ENCODE results near the gene SPEN. TPM values are rescaled to one million over a fixed set of nuclear protein-coding genes. Genes with fewer than 3 reads are reported as not detected.

Gene SPEN
- total and polyA plus RNA-seq, 10 of the 15 experiments (the other 5 are each of a cell fraction or from before 2014, with no cell fraction given): 5.2 to 58.7 (median 20.1) TPM

- no peak for TF ChIP-seq TBL1XR1 (IDR thresholded peaks at IDR 0.05; ENCODE audit: low read depth, low read length)
- peak; percentile 67 for TF ChIP-seq NBN (IDR thresholded peaks at IDR 0.05)
- TF ChIP-seq TCF12 (IDR thresholded peaks at IDR 0.05; ENCODE audit: low read depth, low read length): peak; percentile 34; the same call in 1 of the 2 replicates
- 0 out of 3 replicates have a peak, but pooled peaks have one; percentile 17 for TF ChIP-seq POU2F2 (IDR thresholded peaks at IDR 0.05; ENCODE audit: borderline replicate concordance, low read depth, low read length)
These were observed at the start of gene SPEN (continued) for GRCh38 chr1:15847100-15847892.

- intact Hi-C loops (cut with micrococcal nuclease; ENCODE audit: unreplicated experiment) (no loop called here), in situ Hi-C loops (cut with MboI) (loop anchor here (5.0 kb wide), 1 partner anchor 52 kb away; no protein-coding TSS in a partner anchor)
- FAIRE-seq: no peak
- no peak overlapping the region for H3K9ac ChIP-seq (ENCODE audit: control insufficient read depth, insufficient read depth, low read length)
- ChIA-PET SMC1A (ENCODE audit: uncharacterized antibody, unreplicated experiment) (interaction anchor here (0.6 to 2.0 kb wide), 4 partner anchors 16 to 259 kb away, joined by 3 to 10 read pairs (median 4); no protein-coding TSS in a partner anchor), POLR2A (interaction anchor here (0.6 kb wide), 1 partner anchor 226 kb away, joined by 5 read pairs; no protein-coding TSS in a partner anchor), CTCF (interaction anchor here (0.6 to 1.7 kb wide), 3 partner anchors 10 to 211 kb away, joined by 3 to 5 read pairs (median 4); no protein-coding TSS in a partner anchor), RAD21 (ENCODE audit: unreplicated experiment) (interaction anchor here (0.8 to 1.5 kb wide), 3 partner anchors 9 to 208 kb away, joined by 3 to 6 read pairs (median 4); no protein-coding TSS in a partner anchor)
- peak; percentile 90 for TF ChIP-seq ZNF24 (IDR thresholded peaks at IDR 0.05)
- TF ChIP-seq NR2F1 (conservative IDR thresholded peaks at IDR 0.05): 0 out of 2 replicates have a peak, but pooled peaks have one; percentile 34
- TF ChIP-seq POLR2AphosphoS5 (IDR thresholded peaks at IDR 0.05; ENCODE audit: low read length): no peak
- DNase-seq (ENCODE audit: low read depth, low spot score): no peak
- peak; percentile 89 for ATAC-seq
- no peaks in the 10 kb centered on the region for H3K9me3 ChIP-seq (replicated peaks; ENCODE audit: control insufficient read depth, insufficient read depth, low read length)
- H3K36me3 ChIP-seq (ENCODE audit: control insufficient read depth in 2 of 2, insufficient read depth in 2 of 2, low read length in 1 of 2): no peaks in the 10 kb centered on the region
- no peak overlapping the region for H3K27ac ChIP-seq (ENCODE audit: control insufficient read depth, insufficient read depth)
- BruUV-seq (replicated peaks): no TSS peak
- H3K27me3 ChIP-seq (replicated peaks in 1 of 2; ENCODE audit: control insufficient read depth in 2 of 2, insufficient read depth in 2 of 2, low read length in 1 of 2): no peaks in the 10 kb centered on the region
- H3K4me2 ChIP-seq (ENCODE audit: control insufficient read depth, insufficient read depth): no peak overlapping the region
- H3K4me1 ChIP-seq (ENCODE audit: control insufficient read depth, insufficient read depth, low read length): no peaks in the 10 kb centered on the region
- 21% methylated on average over 9 of the region's 9 CpGs for WGBS (ENCODE audit: insufficient coverage, insufficient replicate concordance, low lambda C conversion rate, missing lambda C conversion rate)
- H4K20me1 ChIP-seq (ENCODE audit: control insufficient read depth, insufficient read depth): no peaks in the 10 kb centered on the region
- no peak overlapping the region for H2AFZ ChIP-seq (ENCODE audit: control insufficient read depth, low read depth, low read length)
- no peaks in the 10 kb centered on the region for H3K79me2 ChIP-seq (ENCODE audit: control insufficient read depth, insufficient read depth, low read length)
- H3K4me3 ChIP-seq: no peak overlapping the region
These were observed 48.3 kb upstream of the SPEN start for GRCh38 chr1:15799004-15799867.
